Neural cell (in vitro differentiated cells): ENCODE data around the gene SEMA3F.

Experiments used
- EP300 ChIP-seq: fragments of 450-650 bp; conservative IDR thresholded peaks from 2 replicates; pipeline ENCODE4 v1.6.1; 2014; ENCODE audit warnings: antibody characterized with exemption, mild to moderate bottlenecking, moderate library complexity; ENCODE audit not compliant: poor library complexity, severe bottlenecking
- EZH2 ChIP-seq: fragments of 200-600, 300-800 bp; shearing (Covaris generic), sonication (generic); IDR thresholded peaks from 2 replicates; pipeline ENCODE4 v1.6.1; 2014; ENCODE audit warnings: antibody characterized with exemption, low read length, borderline replicate concordance, mild to moderate bottlenecking; ENCODE audit not compliant: insufficient read depth, poor library complexity, severe bottlenecking
- MXI1 ChIP-seq: fragments of 450-650 bp; conservative IDR thresholded peaks from 2 replicates; pipeline ENCODE4 v1.6.1; 2014; ENCODE audit warnings: antibody characterized with exemption, mild to moderate bottlenecking; ENCODE audit not compliant: poor library complexity, severe bottlenecking
- POLR2AphosphoS5 ChIP-seq: IDR thresholded peaks from 2 replicates; pipeline ENCODE4 v1.6.1; 2012
- RAD21 ChIP-seq: fragments of 450-650 bp; conservative IDR thresholded peaks from 2 replicates; pipeline ENCODE4 v1.6.1; 2014; ENCODE audit warnings: antibody characterized with exemption, mild to moderate bottlenecking, moderate library complexity
- SMC3 ChIP-seq: fragments of 450-650 bp; conservative IDR thresholded peaks from 2 replicates; pipeline ENCODE4 v1.6.1; 2014; ENCODE audit warnings: antibody characterized with exemption, mild to moderate bottlenecking, moderate library complexity; ENCODE audit not compliant: poor library complexity
- TAF1 ChIP-seq: IDR thresholded peaks from 2 replicates; pipeline ENCODE4 v1.6.1; 2012; ENCODE audit warnings: low read depth
- TF ChIP-seq, protein P1 (sequence below): fragments of 450-650 bp; IDR thresholded peaks from 2 replicates; pipeline ENCODE4 v1.5.1; 2014; ENCODE audit warnings: antibody characterized with exemption, mild to moderate bottlenecking, moderate library complexity; ENCODE audit not compliant: poor library complexity, severe bottlenecking
- TF ChIP-seq, protein P2 (sequence below): IDR thresholded peaks from 2 replicates; pipeline ENCODE4 v1.6.1; 2012; ENCODE audit warnings: borderline replicate concordance

DNA sequence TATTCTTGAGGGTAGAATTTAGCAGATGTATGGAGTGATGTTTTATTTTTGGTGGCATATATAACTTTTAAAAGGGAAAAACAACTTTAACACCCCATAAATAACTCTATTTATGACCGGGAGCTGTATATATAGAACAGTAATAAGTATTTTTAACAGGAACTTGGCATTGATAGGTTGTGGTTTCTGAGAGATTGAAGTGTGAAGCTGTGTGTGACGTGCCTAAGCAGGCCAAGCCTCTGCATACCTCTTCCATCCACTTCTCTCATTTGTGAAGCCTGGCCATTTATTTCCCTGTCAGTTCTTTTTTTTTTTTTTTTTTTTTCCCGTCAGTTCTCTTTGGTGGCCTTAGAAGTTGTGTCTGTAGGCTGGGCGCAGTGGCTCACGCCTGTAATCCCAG is 43.4 kb upstream of the SEMA3F start:
- TF ChIP-seq, protein P1, sequence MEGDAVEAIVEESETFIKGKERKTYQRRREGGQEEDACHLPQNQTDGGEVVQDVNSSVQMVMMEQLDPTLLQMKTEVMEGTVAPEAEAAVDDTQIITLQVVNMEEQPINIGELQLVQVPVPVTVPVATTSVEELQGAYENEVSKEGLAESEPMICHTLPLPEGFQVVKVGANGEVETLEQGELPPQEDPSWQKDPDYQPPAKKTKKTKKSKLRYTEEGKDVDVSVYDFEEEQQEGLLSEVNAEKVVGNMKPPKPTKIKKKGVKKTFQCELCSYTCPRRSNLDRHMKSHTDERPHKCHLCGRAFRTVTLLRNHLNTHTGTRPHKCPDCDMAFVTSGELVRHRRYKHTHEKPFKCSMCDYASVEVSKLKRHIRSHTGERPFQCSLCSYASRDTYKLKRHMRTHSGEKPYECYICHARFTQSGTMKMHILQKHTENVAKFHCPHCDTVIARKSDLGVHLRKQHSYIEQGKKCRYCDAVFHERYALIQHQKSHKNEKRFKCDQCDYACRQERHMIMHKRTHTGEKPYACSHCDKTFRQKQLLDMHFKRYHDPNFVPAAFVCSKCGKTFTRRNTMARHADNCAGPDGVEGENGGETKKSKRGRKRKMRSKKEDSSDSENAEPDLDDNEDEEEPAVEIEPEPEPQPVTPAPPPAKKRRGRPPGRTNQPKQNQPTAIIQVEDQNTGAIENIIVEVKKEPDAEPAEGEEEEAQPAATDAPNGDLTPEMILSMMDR, result no peak
- TF ChIP-seq POLR2AphosphoS5, result no peak
- no peak for TF ChIP-seq EZH2
- no peak for TF ChIP-seq SMC3
- no peak for TF ChIP-seq TAF1
- no peak for TF ChIP-seq RAD21
- no peak for TF ChIP-seq MXI1
- no peak for TF ChIP-seq EP300
- TF ChIP-seq, protein P2, sequence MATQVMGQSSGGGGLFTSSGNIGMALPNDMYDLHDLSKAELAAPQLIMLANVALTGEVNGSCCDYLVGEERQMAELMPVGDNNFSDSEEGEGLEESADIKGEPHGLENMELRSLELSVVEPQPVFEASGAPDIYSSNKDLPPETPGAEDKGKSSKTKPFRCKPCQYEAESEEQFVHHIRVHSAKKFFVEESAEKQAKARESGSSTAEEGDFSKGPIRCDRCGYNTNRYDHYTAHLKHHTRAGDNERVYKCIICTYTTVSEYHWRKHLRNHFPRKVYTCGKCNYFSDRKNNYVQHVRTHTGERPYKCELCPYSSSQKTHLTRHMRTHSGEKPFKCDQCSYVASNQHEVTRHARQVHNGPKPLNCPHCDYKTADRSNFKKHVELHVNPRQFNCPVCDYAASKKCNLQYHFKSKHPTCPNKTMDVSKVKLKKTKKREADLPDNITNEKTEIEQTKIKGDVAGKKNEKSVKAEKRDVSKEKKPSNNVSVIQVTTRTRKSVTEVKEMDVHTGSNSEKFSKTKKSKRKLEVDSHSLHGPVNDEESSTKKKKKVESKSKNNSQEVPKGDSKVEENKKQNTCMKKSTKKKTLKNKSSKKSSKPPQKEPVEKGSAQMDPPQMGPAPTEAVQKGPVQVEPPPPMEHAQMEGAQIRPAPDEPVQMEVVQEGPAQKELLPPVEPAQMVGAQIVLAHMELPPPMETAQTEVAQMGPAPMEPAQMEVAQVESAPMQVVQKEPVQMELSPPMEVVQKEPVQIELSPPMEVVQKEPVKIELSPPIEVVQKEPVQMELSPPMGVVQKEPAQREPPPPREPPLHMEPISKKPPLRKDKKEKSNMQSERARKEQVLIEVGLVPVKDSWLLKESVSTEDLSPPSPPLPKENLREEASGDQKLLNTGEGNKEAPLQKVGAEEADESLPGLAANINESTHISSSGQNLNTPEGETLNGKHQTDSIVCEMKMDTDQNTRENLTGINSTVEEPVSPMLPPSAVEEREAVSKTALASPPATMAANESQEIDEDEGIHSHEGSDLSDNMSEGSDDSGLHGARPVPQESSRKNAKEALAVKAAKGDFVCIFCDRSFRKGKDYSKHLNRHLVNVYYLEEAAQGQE, result no peak
